DMS153 treated with DMSO at 0.1 percent for 48 hours (cell line): ENCODE measurements around the gene FKBP8.
"Not testable (repeated sequence)": the region's sequence is repeated elsewhere in the genome, so short reads cannot be mapped to it uniquely, and the experiment has no call there.

Experiments used
- DNase-seq: peaks from one replicate; lab custom pipeline; 2025; ENCODE audit not compliant: unreplicated experiment; lab: John Stamatoyannopoulos, UW

Gene FKBP8

DNA sequence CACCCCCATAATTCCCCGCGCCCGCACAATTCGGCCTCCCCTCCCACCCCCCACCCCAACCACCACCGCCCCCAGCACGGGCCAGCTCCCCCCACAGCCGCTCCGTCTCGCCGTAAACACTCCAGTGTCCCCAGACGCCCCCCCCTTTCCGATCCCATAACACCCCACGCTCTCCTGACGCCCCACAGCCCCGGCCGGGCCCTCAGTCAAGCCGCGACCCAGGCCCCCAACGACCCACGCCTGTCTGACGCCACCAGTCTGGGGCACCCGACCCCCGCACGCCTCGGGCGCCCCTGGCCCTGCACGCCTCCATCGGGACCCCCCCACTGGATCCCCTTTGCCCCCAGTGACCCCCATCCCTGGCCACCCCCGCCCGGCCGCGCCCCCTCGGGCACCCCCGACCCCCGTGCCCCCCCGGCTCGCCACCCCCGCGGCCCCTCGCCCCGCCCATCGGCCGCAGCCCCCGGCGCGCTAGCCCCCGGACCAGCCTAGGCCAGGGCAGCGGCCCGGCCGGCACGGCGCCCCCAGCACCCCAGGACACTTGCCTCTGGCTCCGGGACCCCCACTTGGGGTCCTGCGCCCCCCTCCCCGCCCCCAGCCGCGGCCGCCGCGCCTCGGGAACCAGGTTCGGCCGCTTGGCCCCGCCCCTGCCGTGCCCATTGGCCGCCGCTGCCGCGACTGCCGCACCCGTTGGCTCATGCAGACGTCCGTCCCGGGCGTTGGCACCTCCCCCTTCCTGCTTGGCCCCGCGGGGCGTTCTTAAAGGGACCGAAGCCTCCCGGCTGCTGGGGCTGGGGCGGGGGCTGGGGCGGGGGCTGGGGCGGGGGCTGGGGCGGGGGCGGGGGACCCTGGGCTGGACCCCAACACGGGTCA, at the start of gene FKBP8:
TSS of gene FKBP8 (minus strand) at position 633 of the 873 bp plus-strand sequence. CDS start 1,603 bp downstream, outside the sequence.
- peak; percentile 53 for DNase-seq

DNA sequence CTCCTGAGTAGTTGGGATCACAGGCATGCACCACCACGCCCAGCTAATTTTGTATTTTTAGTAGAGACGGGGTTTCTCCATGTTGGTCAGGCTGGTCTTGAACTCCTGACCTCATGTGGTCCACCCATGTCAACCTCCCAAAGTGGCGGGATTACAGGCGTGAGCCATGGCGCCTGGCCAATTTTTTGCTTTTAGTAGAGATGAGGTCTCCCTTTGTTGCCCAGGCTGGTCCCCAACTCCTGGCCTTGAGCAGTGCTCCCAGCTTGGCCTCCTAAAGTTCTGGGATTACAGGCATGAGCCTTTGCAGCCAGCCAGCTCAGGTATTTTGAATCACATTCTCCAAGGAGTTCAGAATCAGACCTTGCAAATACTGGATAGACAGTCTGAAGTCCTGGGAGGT, 49.4 kb upstream of the FKBP8 start:
- not testable (repeated sequence) for DNase-seq

DNA sequence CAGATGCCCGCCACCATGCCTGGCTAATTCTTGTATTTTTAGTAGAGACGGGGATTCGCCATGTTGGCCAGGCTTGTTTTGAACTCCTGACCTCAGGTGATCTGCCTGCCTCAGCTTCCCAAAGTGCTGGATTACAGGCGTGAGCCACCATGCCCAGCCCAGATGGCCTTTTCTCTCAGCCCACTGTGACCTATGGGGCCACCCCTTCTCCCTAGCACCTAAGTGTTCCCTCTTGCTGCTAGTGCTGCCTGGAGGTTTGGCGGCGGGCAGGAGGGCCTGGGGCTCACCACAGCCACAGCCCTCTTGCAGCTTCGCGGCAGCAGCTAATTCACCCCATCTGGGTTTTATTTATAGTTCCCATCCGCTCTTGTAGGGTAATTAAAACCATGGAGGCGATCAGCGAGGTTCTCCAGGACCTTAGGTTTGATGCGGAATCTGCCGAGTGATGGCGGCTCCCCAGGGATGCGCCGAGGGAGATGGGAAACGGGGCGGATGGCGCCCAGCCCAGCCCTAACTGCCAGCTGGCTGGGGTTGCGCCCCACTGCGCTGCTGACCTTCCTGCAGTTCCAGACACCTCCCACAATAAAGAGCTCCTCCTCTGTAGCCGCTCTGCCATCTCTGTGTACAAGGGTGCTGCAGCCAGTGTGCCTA, 48.5 kb upstream of the FKBP8 start:
- no peak for DNase-seq

DNA sequence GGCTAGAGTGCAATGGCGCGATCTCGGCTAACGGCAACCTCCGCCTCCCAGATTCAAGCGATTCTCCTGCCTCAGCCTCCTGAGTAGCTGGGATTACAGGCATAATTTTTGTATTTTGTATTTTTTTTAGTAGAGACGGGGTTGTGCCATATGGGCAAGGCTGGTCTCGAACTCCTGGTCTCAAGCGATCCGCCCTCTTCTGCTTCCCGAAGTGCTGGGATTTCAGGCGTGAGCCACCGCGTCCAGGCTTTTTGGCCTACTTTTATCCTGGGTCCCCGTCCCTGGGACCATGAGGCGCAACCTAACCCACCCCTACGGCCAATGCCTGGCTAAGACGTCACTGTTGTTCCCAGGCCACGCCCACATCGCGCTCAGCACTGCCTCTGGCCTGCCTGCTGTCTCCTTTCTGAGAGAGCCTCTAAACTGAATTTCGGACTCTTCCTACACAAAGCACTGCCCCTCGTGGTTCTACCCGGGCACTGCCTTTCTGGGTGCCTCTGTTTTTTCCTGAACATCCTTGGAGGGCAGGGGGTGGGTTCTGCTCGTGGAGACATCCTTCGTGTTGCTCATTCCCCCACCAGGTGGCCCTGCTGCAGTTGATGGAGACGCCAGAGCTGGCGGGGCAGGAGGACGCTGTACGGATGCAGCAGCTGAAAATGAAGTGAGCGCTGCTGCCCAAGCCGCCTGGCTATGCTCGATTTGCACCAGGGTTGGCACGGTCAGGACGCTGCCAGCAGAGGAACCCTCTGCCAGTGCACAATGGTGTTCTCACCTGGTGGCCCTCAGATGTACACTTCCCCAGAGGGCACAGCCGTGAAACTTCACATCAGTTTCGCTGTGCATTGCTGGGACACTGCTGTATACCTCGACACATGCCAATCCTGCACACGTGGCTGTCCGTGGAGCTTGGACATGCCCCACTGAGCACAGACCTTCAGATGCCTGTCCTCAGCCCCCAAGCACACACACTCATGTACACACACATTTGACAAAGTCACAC, 47.2 kb upstream of the FKBP8 start:
- DNase-seq: peak; percentile 97

DNA sequence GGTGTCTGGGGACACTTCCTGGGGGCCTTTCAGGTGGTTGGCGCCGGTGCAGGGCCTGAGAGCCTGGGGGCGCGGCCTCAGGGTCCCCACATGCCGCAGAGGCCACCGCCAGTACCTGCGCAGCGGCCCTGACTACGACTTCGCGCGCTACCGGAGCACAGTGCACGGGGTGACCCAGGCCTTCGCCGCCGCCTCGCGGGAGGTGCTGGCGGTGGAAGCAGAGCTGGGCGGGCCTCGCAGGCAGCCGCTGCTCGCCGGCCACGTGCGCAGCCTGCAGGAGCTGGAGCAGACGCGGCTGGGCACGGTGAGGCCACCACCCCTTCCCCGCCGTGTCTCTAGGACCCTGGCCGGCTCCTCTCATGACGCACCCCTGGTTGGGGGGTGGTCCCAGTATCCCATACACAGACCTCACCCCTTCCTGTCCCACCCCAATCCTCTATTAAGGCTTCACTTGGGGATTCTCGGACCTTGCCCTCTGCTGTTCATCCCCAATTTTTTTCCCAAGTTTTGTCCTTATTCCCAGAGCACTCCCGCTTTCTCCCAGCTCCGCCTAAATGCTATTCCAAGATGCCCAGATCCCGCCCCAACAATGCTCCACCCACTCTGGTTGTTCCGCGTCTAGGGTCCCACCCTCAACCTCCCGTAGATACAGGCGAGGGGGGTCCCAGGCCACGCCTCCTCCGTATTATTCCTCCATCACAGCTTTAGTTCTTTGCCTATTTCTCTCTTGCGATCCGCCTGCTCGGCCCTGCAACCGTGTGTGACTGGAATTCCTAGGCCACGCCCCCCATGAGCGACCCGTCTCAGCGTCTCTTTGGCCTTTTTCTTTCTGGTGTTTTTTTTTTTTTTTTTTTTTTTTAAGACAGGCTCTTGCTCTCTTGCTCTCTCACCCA, 46.3 kb upstream of the FKBP8 start:
- peak; percentile 56 for DNase-seq

DNA sequence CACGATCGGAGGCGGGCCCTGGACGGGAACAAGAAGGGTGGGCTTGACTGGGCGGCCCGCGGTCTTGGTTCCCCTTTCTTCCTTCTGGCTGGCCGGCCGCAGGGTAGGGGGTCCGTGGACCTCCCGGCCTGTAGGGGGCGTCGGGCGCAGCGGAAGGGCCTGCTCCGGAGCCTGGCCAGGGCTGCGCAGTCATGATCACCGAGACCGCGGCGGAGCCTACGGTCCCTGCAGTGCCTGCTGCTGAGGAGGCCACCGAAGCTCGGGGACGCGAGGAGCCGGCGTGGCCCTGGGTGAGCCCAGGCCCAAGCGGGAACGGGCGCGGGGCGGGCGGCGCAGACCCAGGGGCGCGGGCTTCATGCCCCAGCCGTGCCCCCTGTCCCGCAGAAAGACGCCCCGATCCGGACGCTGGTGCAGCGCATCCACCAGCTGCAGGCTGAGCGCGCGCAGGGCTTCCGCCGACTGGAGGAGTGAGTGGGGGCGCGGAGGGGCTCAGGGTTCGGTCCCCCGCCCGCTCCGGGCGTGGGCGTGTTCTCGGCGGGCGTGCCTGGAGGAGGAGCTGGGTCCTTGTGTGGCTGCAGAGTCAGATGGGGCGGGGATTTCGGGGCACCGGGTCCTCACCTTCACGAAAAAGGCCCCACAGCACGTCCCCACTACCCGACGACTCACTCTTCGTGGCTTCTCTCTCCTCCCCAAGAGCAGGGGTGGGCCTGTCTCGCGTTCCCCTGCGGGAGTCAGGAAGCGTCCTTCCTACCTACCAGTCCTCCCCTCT, 45.4 kb upstream of the FKBP8 start, which contains the start of gene REX1BD:
TSS of gene REX1BD (plus strand) at position 188 of the 769 bp plus-strand sequence. CDS start at position 192, 4 bp downstream.
- peak; percentile 26 for DNase-seq

DNA sequence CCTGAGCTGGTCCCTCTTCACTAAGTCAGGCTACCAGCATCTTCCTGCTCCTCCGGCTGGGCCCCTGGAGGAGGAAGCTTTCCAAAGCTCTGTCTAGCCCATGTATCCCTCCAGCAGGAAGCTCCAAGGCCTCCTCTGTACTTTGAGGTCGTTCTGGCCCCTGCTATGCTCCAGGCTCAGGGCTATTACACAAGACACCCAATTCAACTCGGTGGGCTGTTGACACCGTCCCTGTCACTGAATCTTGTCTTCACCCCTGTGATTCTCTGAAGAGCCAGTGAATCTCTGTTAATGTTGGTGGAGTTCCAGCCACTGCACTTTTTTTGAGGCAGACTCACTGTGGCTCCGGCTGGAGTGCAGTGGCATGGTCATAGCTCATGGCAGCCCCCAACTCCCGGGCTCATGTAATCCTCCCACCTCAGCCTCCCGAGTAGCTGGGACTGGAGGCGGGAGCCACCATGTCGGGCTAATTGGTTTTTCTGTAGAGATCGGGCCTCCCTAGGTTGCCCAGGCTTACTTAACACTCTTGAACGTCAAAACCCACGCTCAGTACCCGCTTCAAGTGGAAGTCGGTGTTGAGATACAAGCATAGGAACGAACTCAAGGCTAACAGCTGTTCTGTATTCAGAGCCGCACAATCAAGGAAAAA, 44.7 kb upstream of the FKBP8 start:
- DNase-seq: no peak

DNA sequence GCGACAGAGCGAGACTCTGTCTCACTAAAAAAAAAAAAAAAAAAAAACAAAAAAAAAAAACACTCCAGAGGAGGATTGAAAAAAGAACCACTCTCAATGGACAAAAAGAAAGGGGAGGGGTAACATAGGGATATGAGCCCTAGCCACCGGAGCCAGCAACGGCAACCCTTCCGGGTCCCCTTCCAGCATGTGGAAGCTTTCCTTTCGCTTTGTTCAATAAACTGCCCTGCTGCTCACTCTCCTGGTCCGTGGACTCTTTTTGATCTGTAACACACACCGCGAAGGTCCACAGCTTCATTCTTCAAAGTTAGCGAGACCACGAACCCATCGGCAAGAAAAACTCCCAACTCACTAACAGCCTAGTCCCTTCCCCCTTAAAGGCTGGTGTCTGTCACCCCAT, 44.2 kb upstream of the FKBP8 start:
- no peak for DNase-seq

DNA sequence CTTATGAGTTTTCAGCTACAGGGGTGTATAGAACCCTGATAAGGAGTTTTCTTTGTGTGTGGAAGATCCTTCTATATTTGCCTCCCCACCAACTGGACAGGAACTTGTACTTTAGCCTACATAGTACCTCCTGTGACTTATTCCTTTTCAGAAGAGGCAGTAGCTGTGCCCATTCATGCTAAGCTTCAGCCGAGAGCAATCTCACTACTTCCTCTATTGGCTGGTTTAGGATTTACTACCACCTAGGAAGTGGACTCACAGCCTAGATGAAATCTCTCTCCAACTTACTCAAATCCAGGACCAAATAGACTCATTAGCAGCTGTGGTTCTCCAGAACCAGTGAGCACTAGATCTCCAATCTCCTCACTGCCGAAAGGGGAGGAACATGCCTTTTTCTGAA, 42.9 kb upstream of the FKBP8 start:
- no peak for DNase-seq

DNA sequence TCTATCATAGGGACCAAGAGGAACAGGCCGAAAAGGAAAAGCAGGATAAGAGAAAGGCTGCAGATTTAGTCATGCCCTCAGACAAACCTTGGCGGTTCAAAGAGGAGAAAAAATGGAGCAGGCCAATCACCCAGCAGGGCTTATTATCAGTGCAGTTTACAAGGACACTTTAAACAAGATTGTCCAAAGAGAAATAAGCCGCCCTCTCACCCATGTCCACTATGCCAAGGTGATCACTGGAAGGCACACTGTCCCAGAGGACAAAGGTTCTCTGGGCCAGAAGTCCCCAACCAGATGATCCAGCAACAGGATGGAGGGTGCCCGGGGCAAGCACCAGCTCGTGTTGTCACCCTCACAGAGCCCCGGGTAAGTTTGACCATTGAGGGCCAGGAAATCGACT, 36.9 kb upstream of the FKBP8 start:
- no peak for DNase-seq

DNA sequence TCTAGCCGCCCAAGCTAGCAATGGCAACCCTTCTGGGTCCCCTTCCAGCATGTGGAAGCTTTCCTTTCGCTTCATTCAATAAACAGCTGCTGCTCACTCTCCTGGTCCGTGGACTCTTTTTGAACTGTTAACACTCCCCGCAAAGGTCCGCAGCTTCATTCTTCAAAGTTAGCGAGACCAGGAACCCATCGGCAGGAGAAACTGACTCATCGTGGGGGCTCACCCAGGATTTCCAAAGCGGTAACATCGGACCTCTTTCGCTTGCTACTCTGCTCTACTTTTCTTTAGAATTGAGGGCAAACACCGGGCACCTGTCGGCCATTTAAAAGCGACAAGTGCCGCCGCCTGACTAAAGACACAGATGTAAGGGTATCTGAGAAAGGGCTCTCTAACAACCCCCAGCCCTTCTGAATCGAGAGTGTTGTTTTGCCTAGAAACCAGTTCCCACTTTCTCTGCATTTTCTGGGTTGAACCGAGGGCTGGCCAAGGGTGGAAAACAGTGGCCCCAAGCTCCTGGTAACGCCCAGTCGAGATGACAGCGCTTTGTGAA, 34.1 kb upstream of the FKBP8 start:
- no peak for DNase-seq

DNA sequence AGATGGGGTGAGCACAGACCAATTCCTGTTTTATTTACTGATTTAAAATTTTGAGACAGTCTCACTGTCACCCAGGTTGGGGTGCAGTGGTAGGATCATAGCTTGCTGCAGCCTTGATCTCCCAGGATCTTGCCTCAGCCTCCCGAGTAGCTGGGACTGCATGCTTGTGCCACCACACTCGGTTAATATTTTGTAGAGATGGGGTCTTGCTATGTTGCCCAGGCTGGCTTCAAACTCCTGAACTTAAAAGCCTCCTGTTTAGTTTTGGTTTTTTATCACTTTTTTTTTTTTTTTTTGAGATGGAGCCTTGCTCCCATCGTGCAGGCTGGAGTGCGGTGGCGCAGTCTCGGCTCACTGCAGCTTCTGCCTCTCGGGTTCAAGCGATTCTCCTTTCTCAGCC, 33.0 kb upstream of the FKBP8 start:
- DNase-seq: no peak

DNA sequence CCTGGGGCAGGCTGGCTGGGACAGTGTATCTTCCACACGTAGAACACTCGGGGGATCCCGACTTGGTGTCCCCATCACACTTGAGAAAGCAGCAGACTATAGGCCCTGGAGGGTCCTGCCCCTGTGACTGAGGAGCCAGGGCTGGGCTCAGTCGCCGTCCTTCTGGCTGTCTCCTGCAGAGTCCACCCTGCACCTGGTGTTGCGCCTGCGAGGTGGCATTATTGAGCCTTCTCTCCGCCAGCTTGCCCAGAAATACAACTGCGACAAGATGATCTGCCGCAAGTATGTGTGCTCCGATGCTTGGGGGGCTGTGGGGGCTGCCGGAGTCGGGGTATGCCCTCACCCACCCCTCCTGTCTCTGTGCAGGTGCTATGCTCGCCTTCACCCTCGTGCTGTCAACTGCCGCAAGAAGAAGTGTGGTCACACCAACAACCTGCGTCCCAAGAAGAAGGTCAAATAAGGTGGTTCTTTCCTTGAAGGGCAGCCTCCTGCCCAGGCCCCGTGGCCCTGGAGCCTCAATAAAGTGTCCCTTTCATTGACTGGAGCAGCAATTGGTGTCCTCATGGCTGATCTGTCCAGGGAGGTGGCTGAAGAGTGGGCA, 31.4 kb upstream of the FKBP8 start:
- DNase-seq: no peak

DNA sequence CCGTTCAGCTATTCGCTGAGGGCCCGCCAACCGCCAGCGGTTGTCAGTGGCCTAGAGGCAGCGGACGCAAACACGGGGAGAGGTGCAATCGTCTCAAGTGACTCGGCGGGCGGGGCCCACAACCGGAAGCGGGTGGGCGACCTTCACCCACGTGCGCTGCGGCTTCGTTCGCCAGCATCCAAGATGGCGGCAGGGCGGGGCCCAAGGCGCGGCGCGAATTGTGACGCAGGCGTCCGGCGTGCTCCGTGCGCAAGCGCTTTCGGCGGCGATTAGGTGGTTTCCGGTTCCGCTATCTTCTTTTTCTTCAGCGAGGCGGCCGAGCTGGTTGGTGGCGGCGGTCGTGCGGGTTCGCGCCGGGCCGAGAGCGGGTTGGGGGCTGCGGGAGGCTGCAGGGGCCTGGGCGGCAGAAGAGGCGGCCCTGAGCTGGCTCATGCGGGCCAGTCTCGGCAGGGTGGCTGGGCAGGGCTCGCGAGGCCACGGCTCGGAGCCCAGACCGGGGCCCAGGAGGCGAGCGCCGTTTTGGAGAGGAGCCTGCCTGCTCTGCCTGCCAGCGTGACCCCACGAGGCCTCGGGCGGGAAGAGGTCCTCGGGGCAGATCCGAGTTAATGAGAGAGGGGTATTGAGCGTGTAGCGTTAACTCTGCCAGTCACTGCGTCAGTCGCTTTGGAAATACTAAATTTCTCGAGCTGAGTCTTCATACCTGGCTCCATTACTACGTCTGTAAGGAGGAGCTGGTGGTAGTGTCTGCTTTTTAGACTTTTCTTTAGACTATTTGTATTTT, 28.4 kb upstream of the FKBP8 start, which contains the start of gene UBA52:
TSS of gene UBA52 (plus strand) at position 294 of the 781 bp plus-strand sequence. CDS start 1,444 bp downstream, outside the sequence.
- DNase-seq: peak; percentile 89

DNA sequence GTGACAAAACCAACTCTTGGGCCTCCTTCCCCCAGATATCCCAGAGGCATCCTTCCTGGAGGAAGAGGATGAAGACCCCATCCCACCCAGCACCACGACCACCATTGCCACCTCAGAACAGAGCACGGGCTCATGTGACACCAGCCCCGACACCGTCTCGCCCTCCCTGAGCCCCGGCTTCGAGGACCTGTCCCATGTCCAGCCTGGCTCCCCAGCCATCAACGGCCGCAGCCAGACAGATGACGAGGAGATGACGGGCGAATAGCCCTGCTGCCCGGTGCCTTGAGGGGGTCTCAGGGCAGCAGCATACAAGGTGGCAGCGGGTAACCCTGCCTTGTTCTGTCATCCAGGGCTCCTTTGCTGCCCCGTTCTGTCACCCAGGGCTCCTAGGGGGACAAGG, 25.0 kb upstream of the FKBP8 start:
- no peak for DNase-seq

DNA sequence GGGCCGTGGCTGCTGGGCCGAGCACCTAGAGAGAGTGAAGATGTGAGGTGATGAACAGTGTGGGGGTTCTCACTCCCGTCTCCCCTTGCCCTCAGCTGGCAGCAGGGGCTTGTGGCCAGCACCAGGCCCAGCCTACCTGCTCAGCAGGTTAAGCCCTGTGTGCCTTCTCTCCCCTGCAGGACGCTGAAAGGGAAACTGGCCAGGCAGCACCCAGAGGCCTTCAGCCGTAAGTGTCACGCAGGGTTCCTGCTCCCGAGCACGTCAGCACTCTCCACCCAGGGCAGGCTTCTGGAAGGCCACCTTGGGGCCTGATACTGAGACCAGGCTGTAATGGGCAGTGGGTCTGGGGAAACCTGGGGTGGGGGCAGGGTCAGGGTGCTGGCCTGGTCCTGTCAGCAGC, 23.6 kb upstream of the FKBP8 start:
- DNase-seq: no peak

DNA sequence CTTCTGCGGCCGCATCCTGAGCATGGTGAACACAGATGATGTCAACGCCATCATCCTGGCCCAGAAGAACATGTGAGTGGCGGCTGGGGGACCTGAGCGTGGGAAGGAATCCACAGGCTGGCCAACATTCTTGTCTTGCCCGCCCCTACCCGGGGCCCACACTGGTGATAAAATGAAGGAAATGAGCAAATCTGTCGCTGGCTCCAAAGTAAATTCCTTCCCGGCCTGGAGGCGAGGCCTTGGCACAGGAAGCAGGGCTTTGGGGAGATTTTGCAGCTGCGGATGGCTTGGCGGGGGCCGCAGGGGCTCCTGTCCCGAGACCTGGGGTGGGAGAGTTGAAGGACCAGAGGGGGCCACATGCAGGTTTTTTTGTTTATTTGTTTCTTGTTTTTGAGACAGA, 18.7 kb upstream of the FKBP8 start:
- DNase-seq: no peak
